Mucosa of rectum (tissue), 2 donors: ENCODE data around the gene PLA2G4E.

ENCODE experiments used
- H3K27ac ChIP-seq, 2 donors: one replicate each; pipeline ENCODE4 v1.7.0; 2013; ENCODE audit warnings: inconsistent platforms in 2 of 2, low read depth in 2 of 2, low read length in 2 of 2
- H3K27me3 ChIP-seq, 2 donors: one replicate each; pipeline ENCODE4 v1.7.0; 2013; ENCODE audit warnings: low read length in 2 of 2; ENCODE audit not compliant: control insufficient read depth in 2 of 2, insufficient read depth in 2 of 2
- H3K36me3 ChIP-seq, 2 donors: one replicate each; pipeline ENCODE4 v1.7.0; 2013; ENCODE audit warnings: low read length in 2 of 2; ENCODE audit not compliant: control insufficient read depth in 2 of 2, insufficient read depth in 2 of 2
- H3K4me1 ChIP-seq, 2 donors: one replicate each; pipeline ENCODE4 v1.7.0; 2013; ENCODE audit warnings: low read length in 2 of 2, mild to moderate bottlenecking in 1 of 2; ENCODE audit not compliant: control insufficient read depth in 2 of 2, insufficient read depth in 2 of 2
- H3K4me3 ChIP-seq, 2 donors: one replicate each; pipeline ENCODE4 v1.7.0; 2013; ENCODE audit warnings: low read length in 2 of 2
- H3K9ac ChIP-seq, 2 donors: one replicate each; pipeline ENCODE4 v1.7.0; 2013; ENCODE audit warnings: low read length in 2 of 2, low read depth in 1 of 2, mild to moderate bottlenecking in 1 of 2
- H3K9me3 ChIP-seq, 2 donors: one replicate each; pipeline ENCODE4 v1.7.0; 2013; ENCODE audit warnings: low read length in 2 of 2; ENCODE audit not compliant: control insufficient read depth in 2 of 2
- donor health status: healthy.
- donor health status: Normal muscosa, but diverticular disease.

PLA2G4E gene

DNA sequence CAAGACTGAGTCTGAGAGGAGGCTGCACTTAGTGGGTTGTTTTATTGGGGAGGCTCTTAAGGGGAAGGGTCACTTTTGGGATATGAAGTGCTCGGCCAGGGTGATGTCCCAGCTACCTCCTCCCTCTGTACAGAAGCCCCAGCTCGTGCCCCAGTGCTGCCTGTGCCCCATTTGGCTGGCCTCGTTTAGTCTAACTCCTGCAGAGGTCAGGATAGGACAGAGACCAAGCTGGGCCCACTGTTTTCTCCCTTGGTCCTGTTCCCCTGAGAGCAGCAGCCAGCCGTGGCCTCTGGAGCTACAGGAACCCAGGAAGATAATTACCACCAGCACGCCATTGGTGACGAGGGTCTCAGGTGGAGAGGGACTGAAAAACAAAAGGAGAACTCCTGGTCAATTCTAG is 18.5 kb downstream of the PLA2G4E start:
- H3K27ac ChIP-seq: no peak overlapping the region
- H3K9ac ChIP-seq: no peak overlapping the region
- H3K4me1 ChIP-seq: no peaks in the 10 kb centered on the region
- no peaks in the 10 kb centered on the region for H3K27me3 ChIP-seq
- no peaks in the 10 kb centered on the region for H3K36me3 ChIP-seq
- no peaks in the 10 kb centered on the region for H3K9me3 ChIP-seq
- H3K4me3 ChIP-seq: no peak overlapping the region

DNA sequence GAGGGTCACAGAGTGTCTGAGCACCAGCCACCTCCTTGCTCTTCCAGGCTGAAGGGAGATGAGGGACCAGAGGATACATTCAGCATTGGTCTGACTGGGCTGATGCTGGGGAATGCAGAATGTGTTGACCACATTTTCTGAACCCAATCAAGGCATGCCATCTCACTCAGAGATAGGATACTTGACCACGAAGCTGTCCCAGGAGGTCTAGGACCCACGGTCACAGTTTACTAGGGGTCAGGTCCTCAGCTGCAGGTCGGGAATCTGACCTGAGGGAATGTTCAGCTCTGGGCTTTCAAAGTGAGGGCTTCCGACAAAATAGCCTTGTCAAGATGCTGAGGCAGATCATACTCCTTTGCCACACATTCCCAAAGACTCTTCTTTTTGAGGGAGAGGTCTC is 19.6 kb downstream of the PLA2G4E start:
- no peaks in the 10 kb centered on the region for H3K9me3 ChIP-seq
- no peak overlapping the region for H3K9ac ChIP-seq
- no peaks in the 10 kb centered on the region for H3K36me3 ChIP-seq
- no peaks in the 10 kb centered on the region for H3K27me3 ChIP-seq
- H3K4me3 ChIP-seq: no peak overlapping the region
- H3K4me1 ChIP-seq: no peaks in the 10 kb centered on the region
- H3K27ac ChIP-seq: no peak overlapping the region

DNA sequence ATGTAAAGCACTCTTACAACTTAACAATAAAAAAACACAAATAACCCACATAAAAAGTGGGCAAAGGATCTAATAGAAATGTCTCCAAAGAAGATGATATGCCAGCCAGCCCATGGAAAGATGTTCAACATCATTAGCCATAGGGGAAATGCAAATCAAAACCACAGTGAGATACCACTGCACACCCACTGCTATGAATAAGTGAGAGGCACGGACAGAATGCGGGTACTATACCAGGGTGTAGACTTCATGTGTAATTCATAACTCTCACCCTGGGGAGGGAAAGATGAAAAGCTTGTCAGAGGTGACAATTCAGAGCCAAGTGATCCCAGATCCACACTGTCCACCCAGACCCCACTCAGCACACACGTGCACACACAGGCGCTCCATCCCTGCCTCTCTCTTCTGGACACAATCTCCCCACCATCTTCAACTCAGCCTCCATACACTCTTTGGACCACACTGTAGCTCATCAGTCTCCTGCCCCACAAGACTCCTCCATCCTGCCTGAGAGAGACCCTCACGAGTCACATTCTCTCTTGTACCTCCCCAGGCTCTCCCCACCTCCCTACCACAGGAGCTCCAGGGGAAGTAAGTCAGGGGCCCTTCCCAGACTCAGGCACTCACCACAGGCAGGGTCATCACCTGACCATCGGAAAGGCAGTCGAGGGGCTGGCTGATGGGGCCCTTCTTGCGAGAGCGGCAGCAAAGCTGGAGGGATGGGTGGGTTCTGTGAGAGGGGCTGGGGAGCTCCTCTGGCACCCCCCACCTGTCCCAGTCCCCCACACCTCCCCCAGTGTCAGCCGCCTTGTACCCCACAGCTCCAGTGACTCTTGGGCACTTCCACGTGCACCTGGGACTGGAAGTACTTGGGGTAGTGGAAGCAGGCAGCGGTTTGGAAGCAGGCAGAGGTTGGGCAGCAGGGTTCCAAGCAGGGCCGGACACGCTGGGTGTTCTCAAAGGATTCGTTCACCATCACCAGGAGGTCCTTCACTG is 21.3 kb downstream of the PLA2G4E start:
- Histone ChIP-seq H3K4me1 (no peaks in the 10 kb centered on the region), H3K27ac (no peak overlapping the region), H3K27me3 (no peaks in the 10 kb centered on the region), H3K9ac (no peak overlapping the region), H3K9me3 (no peaks in the 10 kb centered on the region), H3K36me3 (no peaks in the 10 kb centered on the region), H3K4me3 (no peak overlapping the region)

DNA sequence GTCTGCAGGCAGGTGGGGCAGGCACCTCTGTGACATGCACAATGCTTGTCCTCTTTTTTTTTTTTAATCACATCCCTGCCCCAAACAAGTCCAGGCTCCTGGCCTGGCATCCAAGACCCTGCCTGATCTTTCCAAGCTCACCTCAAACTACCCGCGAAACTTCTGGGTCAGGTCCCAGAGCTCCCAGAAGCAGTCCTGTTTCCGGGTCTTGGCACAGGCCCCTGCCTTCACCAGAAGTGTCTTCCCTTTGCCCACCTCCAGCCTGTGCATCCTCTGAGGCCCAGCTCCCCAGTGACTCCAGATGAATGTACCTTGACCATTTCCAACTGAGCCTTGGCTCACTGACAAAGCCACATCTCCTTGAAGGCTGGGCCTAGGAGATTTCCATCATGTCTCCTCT is 23.0 kb downstream of the PLA2G4E start:
- no peaks in the 10 kb centered on the region for H3K27me3 ChIP-seq
- H3K9me3 ChIP-seq: no peaks in the 10 kb centered on the region
- no peak overlapping the region for H3K27ac ChIP-seq
- H3K4me3 ChIP-seq: no peak overlapping the region
- no peak overlapping the region for H3K9ac ChIP-seq
- H3K4me1 ChIP-seq: no peaks in the 10 kb centered on the region
- H3K36me3 ChIP-seq: no peaks in the 10 kb centered on the region

DNA sequence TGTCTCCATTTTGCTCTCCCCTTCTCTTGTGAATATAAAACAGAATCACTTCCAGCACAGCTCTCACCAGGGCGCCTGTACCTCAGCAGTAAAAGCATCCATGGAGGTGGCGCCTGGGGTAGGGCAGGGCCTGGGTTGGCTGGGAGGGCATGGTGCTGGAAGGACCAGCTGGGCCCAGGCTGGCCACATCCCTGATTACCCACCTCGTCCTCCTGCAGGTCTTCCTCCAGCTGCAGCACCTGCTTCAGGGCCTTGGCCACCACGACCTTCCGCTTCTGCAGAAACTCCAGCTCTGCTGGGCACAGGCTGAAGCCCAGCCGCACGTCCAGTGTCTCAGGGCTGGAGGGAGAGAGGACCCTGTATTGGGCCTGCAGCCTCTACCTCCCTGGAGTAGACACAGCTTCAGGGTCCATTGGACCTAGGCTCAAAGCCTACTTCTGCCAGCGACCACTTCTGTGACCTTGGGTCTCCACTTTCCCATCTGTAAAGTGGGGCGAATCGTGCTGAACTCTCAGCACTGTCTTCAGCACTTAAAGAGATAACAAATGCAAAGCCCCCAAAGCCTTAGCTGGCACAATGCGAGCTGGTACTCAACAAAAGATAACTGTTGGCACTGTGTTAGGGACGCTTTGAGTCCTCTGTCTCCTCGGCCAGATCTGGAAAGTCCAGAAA is 23.8 kb downstream of the PLA2G4E start:
- no peaks in the 10 kb centered on the region for H3K27me3 ChIP-seq
- H3K4me3 ChIP-seq: no peak overlapping the region
- no peaks in the 10 kb centered on the region for H3K9me3 ChIP-seq
- H3K27ac ChIP-seq: no peak overlapping the region
- H3K36me3 ChIP-seq: no peaks in the 10 kb centered on the region
- H3K4me1 ChIP-seq: no peaks in the 10 kb centered on the region
- H3K9ac ChIP-seq: no peak overlapping the region

DNA sequence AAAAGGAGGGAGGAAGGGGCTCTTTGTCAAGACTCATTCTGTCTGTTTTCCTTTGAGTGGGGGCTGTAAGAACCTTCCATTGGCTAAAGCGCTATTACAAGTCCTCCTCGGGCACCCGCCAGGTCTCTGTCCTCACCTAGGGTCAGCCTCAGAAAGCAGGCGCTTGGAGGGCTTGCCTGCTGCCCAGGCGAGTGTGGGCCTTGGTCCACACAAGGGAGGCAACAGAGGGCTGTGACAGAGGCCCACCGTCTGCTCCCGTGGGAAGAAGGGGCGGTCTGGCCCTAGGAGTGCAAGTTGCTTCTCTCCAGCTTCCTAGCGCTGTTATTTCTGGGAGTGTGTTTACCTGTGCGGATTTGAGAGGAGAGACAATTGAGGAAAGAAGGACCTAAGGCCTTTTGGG is 24.5 kb downstream of the PLA2G4E start:
- Histone ChIP-seq H3K9ac (no peak overlapping the region), H3K27ac (no peak overlapping the region), H3K27me3 (no peaks in the 10 kb centered on the region), H3K4me3 (no peak overlapping the region), H3K36me3 (no peaks in the 10 kb centered on the region), H3K4me1 (no peaks in the 10 kb centered on the region), H3K9me3 (no peaks in the 10 kb centered on the region)

GRCh38 chr15:41995476-41995855 is 25.4 kb downstream of the PLA2G4E start:
- H3K9me3 ChIP-seq: no peaks in the 10 kb centered on the region
- H3K36me3 ChIP-seq: no peaks in the 10 kb centered on the region
- no peaks in the 10 kb centered on the region for H3K4me1 ChIP-seq
- no peak overlapping the region for H3K27ac ChIP-seq
- H3K27me3 ChIP-seq: no peaks in the 10 kb centered on the region
- no peak overlapping the region for H3K9ac ChIP-seq
- H3K4me3 ChIP-seq: no peak overlapping the region

DNA sequence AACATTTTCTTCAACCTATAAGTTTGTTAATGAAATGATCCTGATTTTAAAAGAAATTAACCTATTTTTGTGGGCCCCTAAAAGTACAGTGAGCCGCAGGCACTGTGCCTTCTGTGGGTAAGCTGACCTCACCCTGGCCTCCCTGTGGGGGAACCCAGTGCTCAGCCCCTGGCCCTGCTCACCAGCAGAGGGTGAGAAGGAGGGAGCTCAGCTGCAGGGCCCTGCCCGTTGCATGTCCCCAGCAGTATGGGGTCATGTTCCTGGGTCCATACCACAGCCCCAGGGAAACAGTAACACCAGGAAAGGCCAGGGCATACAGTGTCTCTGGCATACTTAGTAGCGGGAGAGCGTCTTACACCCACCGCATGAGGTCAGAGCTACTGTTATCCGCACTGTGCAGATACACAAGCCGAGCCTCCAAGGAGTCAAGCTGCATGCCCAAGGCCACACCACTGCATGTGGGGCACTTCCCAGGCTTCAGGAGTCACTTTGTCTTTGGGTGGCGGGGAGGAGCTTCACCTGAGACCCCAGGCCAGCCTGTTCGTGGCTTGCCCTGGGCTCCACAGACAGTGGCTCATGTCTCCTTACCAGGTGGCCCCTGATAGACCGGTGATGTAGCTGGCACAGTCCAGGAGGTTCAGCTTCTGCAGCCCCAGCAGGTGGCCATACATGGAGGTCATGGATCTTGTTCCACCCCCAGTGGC is 25.9 kb downstream of the PLA2G4E start:
- no peaks in the 10 kb centered on the region for H3K9me3 ChIP-seq
- no peak overlapping the region for H3K9ac ChIP-seq
- H3K4me1 ChIP-seq: no peaks in the 10 kb centered on the region
- H3K4me3 ChIP-seq: no peak overlapping the region
- H3K27ac ChIP-seq: no peak overlapping the region
- H3K36me3 ChIP-seq: no peaks in the 10 kb centered on the region
- H3K27me3 ChIP-seq: peaks cover 0 to 2% of the 10 kb centered on the region in 2 donors

GRCh38 chr15:41994171-41994650 is 26.6 kb downstream of the PLA2G4E start:
- H3K4me1 ChIP-seq: no peaks in the 10 kb centered on the region
- H3K9ac ChIP-seq: no peak overlapping the region
- H3K9me3 ChIP-seq: no peaks in the 10 kb centered on the region
- peaks cover 0 to 2% of the 10 kb centered on the region in 2 donors for H3K27me3 ChIP-seq
- no peak overlapping the region for H3K27ac ChIP-seq
- H3K4me3 ChIP-seq: no peak overlapping the region
- no peaks in the 10 kb centered on the region for H3K36me3 ChIP-seq
